ENCODE results near the gene CANT1. TPM values are rescaled to one million over a fixed set of nuclear protein-coding genes. Genes with fewer than 3 reads are reported as not detected.

The CANT1 gene
- total and polyA plus RNA-seq, 3 donors from 2014 or later = 60.6 to 80.5 (median 64.1) TPM

DNA sequence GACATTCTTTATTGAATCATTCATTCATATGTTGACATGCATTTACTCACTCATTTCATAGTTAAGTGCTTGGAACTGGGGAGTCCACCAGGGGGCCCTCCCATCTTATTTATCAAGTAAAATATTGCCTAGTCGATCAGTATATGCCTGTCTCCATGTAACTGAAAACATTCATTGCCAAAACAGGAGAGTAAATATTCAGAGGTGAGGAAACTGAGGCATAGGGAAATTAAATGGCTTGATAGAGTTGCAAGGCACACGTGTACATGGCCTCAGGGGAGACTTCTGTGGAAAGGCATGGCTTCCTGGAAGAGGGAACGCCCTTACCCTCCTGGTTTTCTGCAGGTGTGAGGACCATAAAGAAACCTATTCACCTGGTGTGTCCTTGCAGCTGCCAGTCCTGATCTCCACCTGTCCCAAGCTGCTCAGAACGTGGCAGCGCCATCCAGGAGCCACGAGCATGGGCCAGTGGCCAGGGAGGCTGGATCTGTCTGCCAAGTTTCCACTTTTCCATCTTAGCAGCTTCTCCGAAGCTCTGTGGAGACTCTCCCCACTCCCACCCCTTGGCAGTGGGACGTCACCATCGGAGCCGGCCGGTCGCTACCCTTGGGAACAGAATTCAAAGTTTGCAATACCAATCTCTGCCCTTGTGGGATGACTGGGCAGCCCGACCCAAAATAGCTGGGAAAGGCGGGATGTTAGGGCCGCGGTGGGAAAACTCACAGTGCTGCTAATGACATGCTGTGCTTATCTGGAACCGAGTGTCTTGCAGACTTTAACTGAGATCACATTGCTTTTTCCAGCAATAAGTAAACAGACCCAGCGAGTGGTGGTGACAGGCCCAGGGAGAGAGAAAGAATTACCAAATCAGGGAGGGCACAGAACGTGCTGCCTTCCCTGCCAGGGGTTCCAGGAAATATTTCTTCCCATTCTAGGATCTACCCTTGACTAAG, 10.3 kb upstream of the CANT1 start:
- H3K27me3 ChIP-seq = no peaks in the 10 kb centered on the region
- intact Hi-C loops (cut with DNase I; ENCODE audit: low total_unique reads) = no loop called here
- 43 to 57% methylated on average over 19 of the region's 19 CpGs for WGBS, 2 donors
- TF ChIP-seq, protein P1, sequence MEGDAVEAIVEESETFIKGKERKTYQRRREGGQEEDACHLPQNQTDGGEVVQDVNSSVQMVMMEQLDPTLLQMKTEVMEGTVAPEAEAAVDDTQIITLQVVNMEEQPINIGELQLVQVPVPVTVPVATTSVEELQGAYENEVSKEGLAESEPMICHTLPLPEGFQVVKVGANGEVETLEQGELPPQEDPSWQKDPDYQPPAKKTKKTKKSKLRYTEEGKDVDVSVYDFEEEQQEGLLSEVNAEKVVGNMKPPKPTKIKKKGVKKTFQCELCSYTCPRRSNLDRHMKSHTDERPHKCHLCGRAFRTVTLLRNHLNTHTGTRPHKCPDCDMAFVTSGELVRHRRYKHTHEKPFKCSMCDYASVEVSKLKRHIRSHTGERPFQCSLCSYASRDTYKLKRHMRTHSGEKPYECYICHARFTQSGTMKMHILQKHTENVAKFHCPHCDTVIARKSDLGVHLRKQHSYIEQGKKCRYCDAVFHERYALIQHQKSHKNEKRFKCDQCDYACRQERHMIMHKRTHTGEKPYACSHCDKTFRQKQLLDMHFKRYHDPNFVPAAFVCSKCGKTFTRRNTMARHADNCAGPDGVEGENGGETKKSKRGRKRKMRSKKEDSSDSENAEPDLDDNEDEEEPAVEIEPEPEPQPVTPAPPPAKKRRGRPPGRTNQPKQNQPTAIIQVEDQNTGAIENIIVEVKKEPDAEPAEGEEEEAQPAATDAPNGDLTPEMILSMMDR (IDR thresholded peaks at IDR 0.05) = peak; percentile 49 to 70 (median 63)
- TF ChIP-seq POLR2A (IDR thresholded peaks at IDR 0.05) = no peak
- H3K4me1 ChIP-seq = peaks cover 31% of the 10 kb centered on the region
- peak overlapping the region in 1 of 2 donors; percentile 34 for H3K27ac ChIP-seq
- H3K9me3 ChIP-seq = no peaks in the 10 kb centered on the region
- DNase-seq = peak; percentile 82
- no peaks in the 10 kb centered on the region for H3K36me3 ChIP-seq (ENCODE audit: low read depth, missing control alignments)
- no peak overlapping the region for H3K4me3 ChIP-seq

DNA sequence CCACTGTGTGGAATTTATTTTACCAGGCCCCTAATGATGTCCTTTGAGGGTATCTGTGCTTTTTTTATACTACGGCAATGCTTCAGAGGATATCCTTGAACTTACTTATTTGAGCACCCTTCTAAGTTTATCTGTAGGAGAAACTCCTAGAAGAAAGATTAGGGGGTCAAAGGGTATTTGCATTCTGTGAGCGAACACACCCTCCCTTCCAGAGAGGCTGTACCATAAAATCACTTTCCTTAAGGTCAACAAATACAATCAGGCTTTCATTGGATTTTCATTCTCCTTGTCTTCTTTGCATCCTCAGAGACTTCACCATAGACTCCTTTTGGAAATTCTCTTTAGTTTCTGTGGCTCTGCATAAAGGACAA, 9.7 kb upstream of the CANT1 start:
- H3K27me3 ChIP-seq = no peaks in the 10 kb centered on the region
- WGBS, 2 donors = 70 to 74% methylated on average over 2 of the region's 2 CpGs
- no peak for TF ChIP-seq POLR2A (IDR thresholded peaks at IDR 0.05)
- TF ChIP-seq, protein P1 (IDR thresholded peaks at IDR 0.05) = no peak
- no peaks in the 10 kb centered on the region for H3K9me3 ChIP-seq
- no peak overlapping the region for H3K27ac ChIP-seq
- H3K4me3 ChIP-seq = no peak overlapping the region
- H3K4me1 ChIP-seq = peaks cover 25% of the 10 kb centered on the region
- intact Hi-C loops (cut with DNase I; ENCODE audit: low total_unique reads) = no loop called here
- no peaks in the 10 kb centered on the region for H3K36me3 ChIP-seq (ENCODE audit: low read depth, missing control alignments)
- no peak for DNase-seq

DNA sequence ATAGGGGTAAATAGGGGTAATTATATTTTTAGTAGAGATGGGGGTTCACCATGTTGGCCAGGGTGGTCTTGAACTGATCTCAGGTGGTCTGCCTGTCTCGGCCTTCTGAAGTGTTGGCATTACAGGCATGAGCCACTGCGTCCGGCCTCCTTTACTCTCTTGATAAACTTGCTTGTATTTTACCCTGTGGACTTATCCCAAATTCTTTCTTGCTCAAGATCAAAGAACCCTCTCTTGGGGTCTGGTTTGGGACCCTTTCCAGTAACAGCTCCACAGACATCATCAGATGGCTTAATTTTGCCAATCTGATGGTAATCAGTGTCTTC, 8.8 kb upstream of the CANT1 start:
- no peaks in the 10 kb centered on the region for H3K9me3 ChIP-seq
- H3K36me3 ChIP-seq (ENCODE audit: low read depth, missing control alignments) = no peaks in the 10 kb centered on the region
- H3K4me3 ChIP-seq = no peak overlapping the region
- no peak for TF ChIP-seq POLR2A (IDR thresholded peaks at IDR 0.05)
- TF ChIP-seq, protein P1 (IDR thresholded peaks at IDR 0.05) = no peak
- H3K27me3 ChIP-seq = no peaks in the 10 kb centered on the region
- intact Hi-C loops (cut with DNase I; ENCODE audit: low total_unique reads) = no loop called here
- DNase-seq = peak; percentile 6
- no peak overlapping the region for H3K27ac ChIP-seq
- peaks cover 18% of the 10 kb centered on the region for H3K4me1 ChIP-seq
- WGBS, 2 donors = 99 to 100% methylated on average over 3 of the region's 3 CpGs

DNA sequence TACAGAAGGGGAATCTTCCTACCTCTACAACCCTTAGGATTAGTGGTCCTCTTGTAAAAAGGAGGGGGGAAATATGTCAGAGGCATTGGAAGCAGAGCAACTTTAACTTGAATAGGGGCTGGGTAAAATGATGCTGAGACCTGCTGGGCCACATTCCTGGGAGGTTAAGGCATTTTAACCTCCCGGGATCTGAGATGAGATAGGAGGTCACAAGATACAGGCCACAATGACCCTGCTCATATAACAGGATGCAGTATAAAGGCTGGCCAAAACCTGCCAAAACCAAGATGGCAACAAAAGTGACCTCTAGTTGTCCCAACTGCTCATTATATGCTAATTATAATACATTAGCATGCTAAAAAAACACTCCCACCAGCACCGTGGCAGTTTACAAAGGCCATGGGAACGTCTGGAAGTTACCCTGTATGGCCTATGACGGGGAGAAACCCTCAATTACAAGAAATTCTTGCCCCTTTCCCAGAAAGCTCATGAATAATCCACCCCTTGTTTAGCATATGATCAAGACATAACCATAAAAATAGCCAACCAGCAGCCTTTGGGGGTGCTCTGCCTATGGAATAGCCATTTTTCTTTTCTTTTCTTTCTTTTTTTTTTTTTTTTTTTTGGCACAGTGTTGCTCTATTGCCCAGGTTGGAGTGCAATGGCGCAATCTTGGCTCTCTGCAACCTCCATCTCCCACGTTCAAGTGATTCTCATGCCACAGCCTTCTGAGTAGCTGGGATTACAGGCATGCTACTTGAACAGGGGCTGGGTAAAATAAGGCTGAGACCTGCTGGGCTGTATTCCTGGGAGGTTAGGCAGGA, 8.2 kb upstream of the CANT1 start:
- WGBS, 2 donors = 83 to 88% methylated on average over 6 of the region's 6 CpGs
- intact Hi-C loops (cut with DNase I; ENCODE audit: low total_unique reads) = no loop called here
- Histone ChIP-seq H3K4me3 (no peak overlapping the region), H3K27me3 (no peaks in the 10 kb centered on the region), H3K36me3 (ENCODE audit: low read depth, missing control alignments) (no peaks in the 10 kb centered on the region), H3K9me3 (no peaks in the 10 kb centered on the region), H3K4me1 (peaks cover 12% of the 10 kb centered on the region), H3K27ac (no peak overlapping the region)
- no peak for TF ChIP-seq POLR2A (IDR thresholded peaks at IDR 0.05)
- TF ChIP-seq, protein P1 (IDR thresholded peaks at IDR 0.05) = no peak
- DNase-seq = no peak
